HG03066 (cell line): ENCODE measurements around the gene TNFSF15.

Experiments
- ATAC-seq: cut with Tn5 transposase; IDR thresholded peaks from one replicate; pipeline ENCODE4 v1.9.1; 2021; ENCODE audit warnings: low read depth; ENCODE audit not compliant: unreplicated experiment

The TNFSF15 gene

GRCh38 chr9:114805670-114806525, at the start of gene TNFSF15:
Gene TNFSF15 (minus strand): TSS chr9:114806039. CDS start chr9:114806012, 27 bp downstream.
- peak; percentile 93 for ATAC-seq

GRCh38 chr9:114855488-114855887, 49.6 kb upstream of the TNFSF15 start:
- no peak for ATAC-seq

GRCh38 chr9:114854736-114855355, 49.0 kb upstream of the TNFSF15 start:
- no peak for ATAC-seq

- no peak for ATAC-seq
Observed at GRCh38 chr9:114853071-114853855, 47.4 kb upstream of the TNFSF15 start.

GRCh38 chr9:114852050-114852594, 46.3 kb upstream of the TNFSF15 start:
- no peak for ATAC-seq

- ATAC-seq = no peak
Observed at GRCh38 chr9:114851306-114851705, 45.5 kb upstream of the TNFSF15 start.

- no peak for ATAC-seq
Observed at GRCh38 chr9:114850871-114851270, 45.0 kb upstream of the TNFSF15 start.

GRCh38 chr9:114849450-114849849, 43.6 kb upstream of the TNFSF15 start:
- ATAC-seq = no peak

- ATAC-seq = no peak
Observed at GRCh38 chr9:114847492-114848417, 41.9 kb upstream of the TNFSF15 start.

GRCh38 chr9:114845373-114845772, 39.5 kb upstream of the TNFSF15 start:
- no peak for ATAC-seq

GRCh38 chr9:114844766-114845165, 38.9 kb upstream of the TNFSF15 start:
- ATAC-seq = no peak

- ATAC-seq = no peak
Observed at GRCh38 chr9:114837923-114838322, 32.1 kb upstream of the TNFSF15 start.

- ATAC-seq = no peak
Observed at GRCh38 chr9:114836769-114837168, 30.9 kb upstream of the TNFSF15 start.

GRCh38 chr9:114834386-114834785, 28.5 kb upstream of the TNFSF15 start:
- no peak for ATAC-seq

GRCh38 chr9:114830546-114830945, 24.7 kb upstream of the TNFSF15 start:
- ATAC-seq = no peak

- no peak for ATAC-seq
Observed at GRCh38 chr9:114829574-114830440, 24.0 kb upstream of the TNFSF15 start.

- ATAC-seq = no peak
Observed at GRCh38 chr9:114828303-114828650, 22.4 kb upstream of the TNFSF15 start.

GRCh38 chr9:114827641-114828302, 21.9 kb upstream of the TNFSF15 start:
- ATAC-seq = no peak
